Gastrocnemius medialis (tissue), 4 donors: ENCODE measurements around the gene TCF12.

ENCODE experiments used
- CTCF ChIP-seq, 5 experiments: fragments of 450-650 bp in 3 of 5; fragments of 200-600 bp in 2 of 5; sonication (generic) in 2 of 5; IDR thresholded peaks in 4 of 5; conservative IDR thresholded peaks in 1 of 5; 1 replicate in 4 of 5; 2 replicates in 1 of 5; pipeline ENCODE4 v1.5.1; 2016 to 2019; ENCODE audit warnings: antibody characterized with exemption in 5 of 5, mild to moderate bottlenecking in 3 of 5, moderate library complexity in 3 of 5
- POLR2A ChIP-seq, 2 donors: fragments of 450-650 bp; IDR thresholded peaks; one replicate each; pipeline ENCODE4 v1.6.1; 2017; ENCODE audit warnings: antibody characterized with exemption in 2 of 2, mild to moderate bottlenecking in 2 of 2, moderate library complexity in 2 of 2

- no peak for TF ChIP-seq CTCF (IDR thresholded peaks at IDR 0.05 in 4 of 5, conservative IDR thresholded peaks at IDR 0.05 in 1 of 5)
- no peak for TF ChIP-seq POLR2A (IDR thresholded peaks at IDR 0.05)
Observed at GRCh38 chr15:57245714-57246113, 327.3 kb downstream of the TCF12 start.
